ENCODE results near the gene L3MBTL4. TPM values are rescaled to one million over a fixed set of nuclear protein-coding genes. Genes with fewer than 3 reads are reported as not detected.

The L3MBTL4 gene
- polyA plus RNA-seq = 1 to 10 TPM; 2.6 to 6.5 (median 3.6) TPM
- long read RNA-seq, donor 1 = 0 reads
- long read RNA-seq, donor 2 = 0 reads
- long read RNA-seq, donor 3 = 0 reads
- long read RNA-seq, donor 4 = 0 reads
- long read RNA-seq, donor 5 = 0 reads
- long read RNA-seq, donor 6 = 0 reads
- long read RNA-seq, donor 7 = 0 reads
- long read RNA-seq, donor 8 = 0 reads
- long read RNA-seq, donor 9 = 0 reads
- long read RNA-seq, donor 10 = 0 reads

DNA sequence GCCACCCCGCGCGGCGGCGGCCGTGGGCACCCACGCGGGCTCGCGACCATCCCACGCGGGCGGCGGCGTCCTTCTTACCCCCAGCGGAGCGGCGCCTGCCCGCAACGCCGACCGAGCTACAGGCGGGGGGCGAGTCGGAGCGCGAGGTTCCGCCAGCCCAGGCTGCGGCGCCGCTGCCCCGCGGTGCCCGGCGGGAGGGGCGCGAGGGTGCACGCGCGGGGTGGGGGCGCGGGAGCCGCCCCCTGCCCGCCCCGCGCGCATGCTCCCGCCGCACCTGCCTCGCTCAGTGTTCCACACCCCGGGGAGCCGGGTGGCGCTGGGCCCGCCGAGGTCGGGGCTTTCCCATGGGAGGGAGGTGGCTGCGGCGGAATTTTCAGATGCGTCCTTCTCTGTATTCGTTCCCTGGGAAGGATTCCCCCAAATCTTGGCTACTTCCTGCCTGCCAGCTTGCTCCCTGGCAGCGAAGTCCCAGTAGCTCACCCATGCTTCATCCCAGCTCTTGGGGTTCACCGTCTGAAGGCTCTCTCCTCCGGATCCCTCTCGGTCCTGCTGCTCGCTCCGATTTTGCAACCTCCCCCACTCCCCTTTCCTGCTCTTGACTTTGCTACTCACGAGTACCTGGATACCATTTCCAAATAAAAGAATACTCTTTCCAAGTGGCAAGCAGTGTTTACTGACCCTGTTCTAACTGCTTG, at the start of gene L3MBTL4:
L3MBTL4 (minus strand) TSS at position 189 of the 695 bp plus-strand sequence. CDS start 103,286 bp downstream, outside the sequence.
- WGBS, 3 donors = 0 to 1% (median 1%) methylated on average over 44 to 67 of the region's 67 CpGs
- Histone ChIP-seq H3K9me3 (ENCODE audit: control insufficient read depth in 2 of 2, insufficient read depth in 1 of 2, low read depth in 1 of 2, low read length in 1 of 2) (no peaks in the 10 kb centered on the region), H3K27ac (ENCODE audit: low read depth in 1 of 3, low read length in 2 of 3) (peak within 1 kb of the TSS; percentile 53 to 99 (median 91))

DNA sequence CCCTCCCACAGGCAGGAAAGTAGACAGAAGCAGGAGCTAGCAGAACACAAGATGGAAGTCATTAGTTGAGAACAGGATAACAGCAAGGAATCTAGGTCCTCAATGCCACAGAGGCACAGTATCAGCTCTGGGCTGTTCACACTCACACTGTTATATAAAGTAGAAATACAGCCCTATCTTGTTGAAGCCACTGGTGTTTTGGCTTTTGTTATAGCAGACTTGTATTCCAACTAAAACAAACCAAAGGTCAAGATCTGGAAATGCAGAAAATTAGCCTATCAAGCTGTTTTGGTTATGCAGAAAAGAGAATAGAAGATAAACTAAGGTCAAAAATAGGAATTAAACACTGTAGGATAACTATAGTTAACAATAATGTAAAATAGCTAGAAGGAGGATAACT, 37.5 kb upstream of the L3MBTL4 start:
- no peak for DNase-seq
- Histone ChIP-seq H3K4me3 (ENCODE audit: low read depth in 1 of 3, low read length in 3 of 3) (no peak overlapping the region), H3K27ac (ENCODE audit: low read depth in 1 of 3, low read length in 2 of 3) (no peak overlapping the region), H3K9me3 (ENCODE audit: control insufficient read depth in 2 of 2, insufficient read depth in 1 of 2, low read depth in 1 of 2, low read length in 1 of 2) (no peaks in the 10 kb centered on the region), H3K36me3 (ENCODE audit: control insufficient read depth in 3 of 3, insufficient read depth in 2 of 3, low read depth in 1 of 3, low read length in 3 of 3) (no peaks in the 10 kb centered on the region), H3K4me1 (ENCODE audit: control insufficient read depth in 3 of 3, insufficient read depth in 2 of 3, low read depth in 1 of 3, low read length in 2 of 3) (no peaks in the 10 kb centered on the region), H3K27me3 (ENCODE audit: control insufficient read depth in 3 of 3, insufficient read depth in 3 of 3, low read length in 3 of 3) (no peaks in the 10 kb centered on the region)
- FAIRE-seq = no peak

More for the DNA sequence above, at the start of gene L3MBTL4:
- Histone ChIP-seq H3K4me1 (ENCODE audit: control insufficient read depth in 3 of 3, insufficient read depth in 2 of 3, low read depth in 1 of 3, low read length in 2 of 3) (peaks cover 0 to 4% (median 0%) of the 10 kb centered on the region in 3 donors), H3K4me3 (ENCODE audit: low read depth in 1 of 3, low read length in 3 of 3) (peak within 1 kb of the TSS; percentile 56 to 88 (median 67)), H3K27me3 (ENCODE audit: control insufficient read depth in 3 of 3, insufficient read depth in 3 of 3, low read length in 3 of 3) (peaks cover 0 to 25% (median 2%) of the 10 kb centered on the region in 3 donors), H3K36me3 (ENCODE audit: control insufficient read depth in 3 of 3, insufficient read depth in 2 of 3, low read depth in 1 of 3, low read length in 3 of 3) (no peaks in the 10 kb centered on the region)
- FAIRE-seq = no peak
- DNase-seq = peak in 1 of 2 donors; percentile 61

DNA sequence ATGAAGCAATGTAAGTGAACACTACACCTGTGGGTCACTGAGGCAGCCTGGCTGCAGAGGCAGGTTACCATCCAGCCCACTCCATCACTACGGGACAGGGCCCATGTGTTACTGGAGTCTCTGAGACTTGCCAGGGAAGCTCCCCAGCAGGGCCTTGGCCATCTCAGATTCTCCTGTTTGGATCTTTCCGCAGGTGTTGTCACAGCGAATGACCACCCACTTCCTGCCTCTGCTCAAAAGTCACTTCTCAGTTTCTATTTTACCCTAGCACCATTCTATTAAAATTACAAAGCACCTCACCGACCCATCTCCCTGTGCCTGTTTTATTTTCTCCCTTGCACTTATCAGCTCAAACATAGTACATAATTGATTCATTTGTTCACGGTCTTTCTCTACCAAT, 34.5 kb upstream of the L3MBTL4 start:
- FAIRE-seq (no peak), DNase-seq (no peak)
- H3K27me3 ChIP-seq (ENCODE audit: control insufficient read depth in 3 of 3, insufficient read depth in 3 of 3, low read length in 3 of 3) = peaks cover 0 to 2% (median 0%) of the 10 kb centered on the region in 3 donors
- H3K4me3 ChIP-seq (ENCODE audit: low read depth in 1 of 3, low read length in 3 of 3) = no peak overlapping the region
- no peak overlapping the region for H3K27ac ChIP-seq (ENCODE audit: low read depth in 1 of 3, low read length in 2 of 3)
- no peaks in the 10 kb centered on the region for H3K36me3 ChIP-seq (ENCODE audit: control insufficient read depth in 3 of 3, insufficient read depth in 2 of 3, low read depth in 1 of 3, low read length in 3 of 3)
- WGBS, 3 donors = 81 to 87% (median 87%) methylated on average over 5 of the region's 5 CpGs
- H3K9me3 ChIP-seq (ENCODE audit: control insufficient read depth in 2 of 2, insufficient read depth in 1 of 2, low read depth in 1 of 2, low read length in 1 of 2) = no peaks in the 10 kb centered on the region
- no peaks in the 10 kb centered on the region for H3K4me1 ChIP-seq (ENCODE audit: control insufficient read depth in 3 of 3, insufficient read depth in 2 of 3, low read depth in 1 of 3, low read length in 2 of 3)

DNA sequence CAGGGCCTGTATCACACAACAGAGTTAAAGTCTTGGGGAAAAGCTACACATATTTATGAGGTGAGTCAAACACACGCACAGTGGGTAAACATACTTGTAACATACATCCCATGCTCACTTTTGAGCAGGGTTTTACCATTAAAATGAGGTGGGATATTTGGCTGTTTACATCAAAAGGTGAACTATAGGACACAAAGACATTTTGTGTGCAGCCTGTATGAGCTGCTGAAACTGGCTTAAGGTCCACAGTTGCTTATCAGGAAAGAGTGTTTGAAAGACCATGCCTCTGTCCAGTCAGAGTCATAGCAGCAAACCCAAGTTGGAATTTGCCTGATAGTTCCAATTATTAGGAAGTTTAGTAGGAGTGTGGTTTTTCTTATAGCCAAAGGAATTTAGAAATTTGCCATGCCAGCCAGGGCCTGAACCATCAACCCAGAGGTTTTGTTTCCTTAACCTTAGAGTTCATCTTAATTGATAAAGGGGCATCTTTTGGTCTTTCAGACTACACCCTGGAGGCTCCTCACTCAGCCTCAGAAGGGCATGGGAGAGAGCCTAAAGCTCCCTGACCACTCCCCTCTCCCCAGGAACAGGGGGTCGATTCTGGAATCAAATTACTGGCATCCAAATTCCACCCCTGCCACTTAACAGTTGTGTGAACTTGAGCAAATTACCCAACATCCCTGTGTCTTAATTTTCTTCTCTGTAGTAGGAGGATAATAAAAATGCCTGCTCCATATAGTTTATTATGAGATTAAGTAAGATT, 29.9 kb upstream of the L3MBTL4 start:
- H3K36me3 ChIP-seq (ENCODE audit: control insufficient read depth in 3 of 3, insufficient read depth in 2 of 3, low read depth in 1 of 3, low read length in 3 of 3) = no peaks in the 10 kb centered on the region
- FAIRE-seq = no peak
- no peak overlapping the region for H3K4me3 ChIP-seq (ENCODE audit: low read depth in 1 of 3, low read length in 3 of 3)
- DNase-seq = no peak
- H3K9me3 ChIP-seq (ENCODE audit: control insufficient read depth in 2 of 2, insufficient read depth in 1 of 2, low read depth in 1 of 2, low read length in 1 of 2) = no peaks in the 10 kb centered on the region
- no peaks in the 10 kb centered on the region for H3K4me1 ChIP-seq (ENCODE audit: control insufficient read depth in 3 of 3, insufficient read depth in 2 of 3, low read depth in 1 of 3, low read length in 2 of 3)
- 36 to 56% (median 48%) methylated on average over 2 of the region's 2 CpGs for WGBS, 3 donors
- peaks cover 0 to 2% (median 0%) of the 10 kb centered on the region in 3 donors for H3K27me3 ChIP-seq (ENCODE audit: control insufficient read depth in 3 of 3, insufficient read depth in 3 of 3, low read length in 3 of 3)
- no peak overlapping the region for H3K27ac ChIP-seq (ENCODE audit: low read depth in 1 of 3, low read length in 2 of 3)

DNA sequence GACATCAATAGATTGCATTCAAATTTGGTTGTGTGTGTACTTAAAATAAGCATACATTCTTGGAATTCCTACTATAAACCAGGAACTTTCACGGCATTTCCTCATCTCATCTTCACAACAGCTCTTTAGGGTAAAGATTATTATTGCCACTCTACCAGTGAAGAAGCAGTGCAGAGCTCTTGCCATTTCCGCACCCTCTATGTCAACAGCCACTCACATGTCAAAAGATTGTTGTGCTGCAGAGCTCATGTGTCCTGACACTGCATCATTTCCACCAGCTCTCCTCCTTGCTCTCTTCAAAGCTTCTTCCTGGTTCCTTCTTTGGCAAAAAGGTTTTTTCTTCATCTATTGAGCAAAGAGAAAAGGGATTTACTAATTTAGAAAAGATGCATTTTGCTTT, 26.5 kb upstream of the L3MBTL4 start:
- Histone ChIP-seq H3K27ac (ENCODE audit: low read depth in 1 of 3, low read length in 2 of 3) (no peak overlapping the region), H3K27me3 (ENCODE audit: control insufficient read depth in 3 of 3, insufficient read depth in 3 of 3, low read length in 3 of 3) (peaks cover 0 to 2% (median 0%) of the 10 kb centered on the region in 3 donors), H3K9me3 (ENCODE audit: control insufficient read depth in 2 of 2, insufficient read depth in 1 of 2, low read depth in 1 of 2, low read length in 1 of 2) (no peaks in the 10 kb centered on the region), H3K4me1 (ENCODE audit: control insufficient read depth in 3 of 3, insufficient read depth in 2 of 3, low read depth in 1 of 3, low read length in 2 of 3) (no peaks in the 10 kb centered on the region), H3K4me3 (ENCODE audit: low read depth in 1 of 3, low read length in 3 of 3) (no peak overlapping the region), H3K36me3 (ENCODE audit: control insufficient read depth in 3 of 3, insufficient read depth in 2 of 3, low read depth in 1 of 3, low read length in 3 of 3) (no peaks in the 10 kb centered on the region)
- DNase-seq (no peak), FAIRE-seq (no peak)
- WGBS, 3 donors = 72 to 89% (median 77%) methylated on average over 2 of the region's 2 CpGs

DNA sequence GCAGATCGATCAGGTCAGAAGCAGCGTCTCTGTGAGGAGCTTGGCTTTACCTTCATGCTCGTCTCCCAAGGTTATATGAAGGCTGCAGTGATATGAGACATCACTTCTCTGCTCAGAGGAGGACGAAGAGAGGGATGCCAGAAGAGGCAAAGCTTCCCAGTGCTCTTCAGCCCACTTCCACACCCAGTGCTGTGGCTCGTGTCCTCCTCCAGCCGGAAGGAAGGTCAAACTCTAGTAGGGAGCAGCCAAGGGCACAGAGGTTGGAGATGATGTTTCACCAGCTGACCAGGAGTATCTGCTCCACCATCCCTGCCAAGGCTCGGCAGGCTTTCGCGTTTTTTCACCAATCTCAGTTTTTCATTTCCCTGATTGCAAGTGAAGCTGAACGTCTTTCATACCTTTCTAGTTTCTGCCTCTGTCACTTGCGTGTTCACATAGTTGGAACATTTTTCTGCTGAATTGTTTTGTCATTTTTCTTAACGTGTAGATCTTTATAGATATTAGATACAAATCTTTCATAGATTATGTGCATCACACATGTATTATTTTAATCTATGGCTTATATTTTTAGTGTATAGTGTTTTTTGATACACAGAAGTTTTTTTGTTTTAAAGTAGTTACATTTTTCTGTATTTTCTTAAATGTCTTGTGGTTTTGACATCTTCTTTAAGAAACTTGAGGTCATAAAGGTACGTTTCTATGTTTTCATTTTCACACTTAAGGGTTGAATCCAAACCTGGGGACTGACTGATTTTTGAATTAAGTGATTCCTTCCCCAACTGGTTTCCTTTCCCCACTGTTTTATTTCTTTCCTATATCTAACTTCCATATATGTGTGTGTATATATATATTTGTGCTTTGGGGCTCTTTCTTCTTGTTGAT, 23.5 kb upstream of the L3MBTL4 start:
- Histone ChIP-seq H3K4me3 (ENCODE audit: low read depth in 1 of 3, low read length in 3 of 3) (no peak overlapping the region), H3K36me3 (ENCODE audit: control insufficient read depth in 3 of 3, insufficient read depth in 2 of 3, low read depth in 1 of 3, low read length in 3 of 3) (no peaks in the 10 kb centered on the region), H3K9me3 (ENCODE audit: control insufficient read depth in 2 of 2, insufficient read depth in 1 of 2, low read depth in 1 of 2, low read length in 1 of 2) (no peaks in the 10 kb centered on the region), H3K4me1 (ENCODE audit: control insufficient read depth in 3 of 3, insufficient read depth in 2 of 3, low read depth in 1 of 3, low read length in 2 of 3) (no peaks in the 10 kb centered on the region), H3K27ac (ENCODE audit: low read depth in 1 of 3, low read length in 2 of 3) (no peak overlapping the region), H3K27me3 (ENCODE audit: control insufficient read depth in 3 of 3, insufficient read depth in 3 of 3, low read length in 3 of 3) (no peaks in the 10 kb centered on the region)
- no peak for DNase-seq
- FAIRE-seq = no peak
- 83 to 87% (median 84%) methylated on average over 13 of the region's 13 CpGs for WGBS, 3 donors

DNA sequence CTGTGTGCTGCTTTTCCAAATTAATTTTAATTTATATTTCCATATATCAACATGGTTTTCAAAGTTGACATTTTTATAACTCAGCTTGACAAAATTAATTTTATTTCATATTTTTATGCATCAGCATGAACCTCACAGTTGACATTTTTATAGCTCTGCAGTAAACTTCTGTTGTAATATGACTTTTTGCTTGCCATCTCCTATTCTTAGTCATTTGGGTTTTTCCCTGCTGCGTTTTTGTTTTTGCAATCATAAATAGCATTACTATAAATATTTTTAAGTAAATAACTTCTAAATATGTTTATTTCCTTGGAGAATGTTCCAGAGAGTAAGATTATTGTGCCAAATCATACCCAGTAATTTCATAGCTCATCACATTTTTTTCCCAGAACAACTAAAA, 21.0 kb upstream of the L3MBTL4 start:
- Histone ChIP-seq H3K4me3 (ENCODE audit: low read depth in 1 of 3, low read length in 3 of 3) (no peak overlapping the region), H3K9me3 (ENCODE audit: control insufficient read depth in 2 of 2, insufficient read depth in 1 of 2, low read depth in 1 of 2, low read length in 1 of 2) (no peaks in the 10 kb centered on the region), H3K36me3 (ENCODE audit: control insufficient read depth in 3 of 3, insufficient read depth in 2 of 3, low read depth in 1 of 3, low read length in 3 of 3) (no peaks in the 10 kb centered on the region), H3K27me3 (ENCODE audit: control insufficient read depth in 3 of 3, insufficient read depth in 3 of 3, low read length in 3 of 3) (no peaks in the 10 kb centered on the region), H3K4me1 (ENCODE audit: control insufficient read depth in 3 of 3, insufficient read depth in 2 of 3, low read depth in 1 of 3, low read length in 2 of 3) (no peaks in the 10 kb centered on the region), H3K27ac (ENCODE audit: low read depth in 1 of 3, low read length in 2 of 3) (no peak overlapping the region)
- WGBS, 3 donors = 49 to 63% (median 53%) methylated on average over 1 of the region's 1 CpG
- DNase-seq = no peak
- FAIRE-seq = no peak

Data from small intestine (tissue), 16 donors.